ENCODE measurements around the gene TRAPPC6A. TPM values are rescaled to one million over a fixed set of nuclear protein-coding genes. Genes with fewer than 3 reads are reported as not detected.
"Not testable (repeated sequence)": the region's sequence is repeated elsewhere in the genome, so short reads cannot be mapped to it uniquely, and the experiment has no call there.

TRAPPC6A gene
- total RNA-seq, 2 donors from 2014 or later = 17.9 to 22.8 TPM

- H3K9me3 ChIP-seq = no peaks in the 10 kb centered on the region
- DNase-seq (ENCODE audit: low spot score) = no peak
- no peak overlapping the region for H3K4me3 ChIP-seq
- H3K4me1 ChIP-seq = peaks cover 0 to 25% of the 10 kb centered on the region in 2 donors
- no peaks in the 10 kb centered on the region for H3K36me3 ChIP-seq
- H3K27ac ChIP-seq = no peak overlapping the region
- TF ChIP-seq, protein P1, sequence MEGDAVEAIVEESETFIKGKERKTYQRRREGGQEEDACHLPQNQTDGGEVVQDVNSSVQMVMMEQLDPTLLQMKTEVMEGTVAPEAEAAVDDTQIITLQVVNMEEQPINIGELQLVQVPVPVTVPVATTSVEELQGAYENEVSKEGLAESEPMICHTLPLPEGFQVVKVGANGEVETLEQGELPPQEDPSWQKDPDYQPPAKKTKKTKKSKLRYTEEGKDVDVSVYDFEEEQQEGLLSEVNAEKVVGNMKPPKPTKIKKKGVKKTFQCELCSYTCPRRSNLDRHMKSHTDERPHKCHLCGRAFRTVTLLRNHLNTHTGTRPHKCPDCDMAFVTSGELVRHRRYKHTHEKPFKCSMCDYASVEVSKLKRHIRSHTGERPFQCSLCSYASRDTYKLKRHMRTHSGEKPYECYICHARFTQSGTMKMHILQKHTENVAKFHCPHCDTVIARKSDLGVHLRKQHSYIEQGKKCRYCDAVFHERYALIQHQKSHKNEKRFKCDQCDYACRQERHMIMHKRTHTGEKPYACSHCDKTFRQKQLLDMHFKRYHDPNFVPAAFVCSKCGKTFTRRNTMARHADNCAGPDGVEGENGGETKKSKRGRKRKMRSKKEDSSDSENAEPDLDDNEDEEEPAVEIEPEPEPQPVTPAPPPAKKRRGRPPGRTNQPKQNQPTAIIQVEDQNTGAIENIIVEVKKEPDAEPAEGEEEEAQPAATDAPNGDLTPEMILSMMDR (IDR thresholded peaks at IDR 0.05) = no peak
- H3K27me3 ChIP-seq = no peaks in the 10 kb centered on the region
Measured at GRCh38 chr19:45119582-45119981, 58.5 kb downstream of the TRAPPC6A start.

- not testable (repeated sequence) for H3K4me3 ChIP-seq; H3K9me3 ChIP-seq; DNase-seq (ENCODE audit: low spot score); H3K36me3 ChIP-seq; H3K27me3 ChIP-seq
- peak overlapping the region in 1 of 2 donors; percentile 11 for H3K27ac ChIP-seq
- H3K4me1 ChIP-seq = peaks cover 0 to 25% of the 10 kb centered on the region in 2 donors
Measured at GRCh38 chr19:45118591-45119355, 59.3 kb downstream of the TRAPPC6A start.

DNA sequence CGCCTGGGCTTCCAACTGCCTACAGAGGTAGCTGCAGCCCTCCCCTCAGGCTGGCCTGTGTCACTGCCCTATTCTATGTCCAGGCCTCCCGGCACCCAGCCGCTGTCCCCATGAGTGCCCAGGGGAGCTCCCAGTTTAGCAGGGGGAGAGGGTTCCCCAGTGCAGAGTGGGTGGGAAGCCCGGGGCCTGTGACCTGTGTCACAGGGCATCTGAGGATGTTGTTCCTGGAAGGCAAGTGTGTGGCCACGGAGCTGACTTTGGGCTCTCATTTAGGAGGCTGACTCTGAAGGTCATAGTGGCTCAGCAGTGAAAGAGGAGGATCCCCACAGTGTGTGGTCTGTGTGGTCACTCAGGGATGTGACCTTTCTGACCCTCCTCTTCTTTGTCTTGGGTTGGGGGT, 59.9 kb downstream of the TRAPPC6A start:
- Histone ChIP-seq H3K27ac (peak overlapping the region in 1 of 2 donors; percentile 11), H3K4me1 (peaks cover 0 to 25% of the 10 kb centered on the region in 2 donors), H3K4me3 (no peak overlapping the region), H3K36me3 (no peaks in the 10 kb centered on the region), H3K9me3 (no peaks in the 10 kb centered on the region), H3K27me3 (no peaks in the 10 kb centered on the region)
- TF ChIP-seq, protein P1 (IDR thresholded peaks at IDR 0.05) = no peak
- DNase-seq (ENCODE audit: low spot score) = no peak

DNA sequence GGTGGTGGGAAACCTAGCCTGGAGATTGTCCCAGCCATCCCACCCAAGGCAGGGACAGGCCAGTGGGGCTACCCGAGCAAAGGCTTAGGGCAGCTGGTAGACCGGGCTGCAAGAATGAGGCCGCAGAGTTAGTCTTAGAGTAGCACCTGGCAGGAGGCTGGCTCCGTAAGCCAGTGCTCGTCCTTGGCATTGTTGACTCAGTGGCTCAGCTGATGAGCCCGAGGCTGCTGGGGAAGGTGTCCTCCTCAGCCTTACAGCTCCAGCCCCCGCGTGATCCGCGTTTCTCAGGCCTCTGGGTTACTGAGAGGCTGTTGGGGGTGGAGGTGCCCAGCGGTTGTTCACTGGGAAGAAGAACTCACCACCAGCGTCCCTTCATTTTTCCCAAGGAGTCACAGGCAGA, 60.4 kb downstream of the TRAPPC6A start:
- no peak for DNase-seq (ENCODE audit: low spot score)
- H3K27ac ChIP-seq = no peak overlapping the region
- H3K4me3 ChIP-seq = no peak overlapping the region
- TF ChIP-seq, protein P1 (IDR thresholded peaks at IDR 0.05) = no peak
- H3K36me3 ChIP-seq = no peaks in the 10 kb centered on the region
- H3K27me3 ChIP-seq = no peaks in the 10 kb centered on the region
- H3K4me1 ChIP-seq = peaks cover 0 to 25% of the 10 kb centered on the region in 2 donors
- no peaks in the 10 kb centered on the region for H3K9me3 ChIP-seq

DNA sequence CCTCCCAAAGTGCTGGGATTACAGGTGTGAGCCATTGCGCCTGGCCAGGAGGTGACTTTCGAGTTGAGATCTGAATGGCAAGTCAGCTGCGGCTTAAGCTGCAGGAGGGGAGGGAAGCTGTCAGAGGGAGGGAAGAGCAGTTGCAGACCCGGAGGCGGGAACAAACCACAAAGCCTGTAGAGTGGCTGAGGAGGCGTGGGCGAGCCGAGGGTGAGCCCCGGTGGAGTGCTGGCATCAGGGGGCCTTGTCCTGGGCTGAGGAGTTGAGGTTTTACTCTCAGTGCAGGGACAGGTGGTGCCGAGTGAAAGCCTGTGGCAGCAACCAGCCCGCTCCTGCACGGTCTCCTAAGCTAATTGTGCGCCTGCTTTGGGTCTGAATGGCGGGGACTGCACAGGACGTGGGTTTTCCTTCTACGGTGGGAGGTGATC, 60.9 kb downstream of the TRAPPC6A start:
- Histone ChIP-seq H3K27me3 (no peaks in the 10 kb centered on the region), H3K36me3 (no peaks in the 10 kb centered on the region), H3K4me3 (no peak overlapping the region), H3K4me1 (peaks cover 0 to 25% of the 10 kb centered on the region in 2 donors), H3K27ac (no peak overlapping the region), H3K9me3 (no peaks in the 10 kb centered on the region)
- TF ChIP-seq, protein P1 (IDR thresholded peaks at IDR 0.05) = no peak
- DNase-seq (ENCODE audit: low spot score) = no peak

- Histone ChIP-seq H3K9me3 (no peaks in the 10 kb centered on the region), H3K4me1 (peaks cover 0 to 25% of the 10 kb centered on the region in 2 donors), H3K4me3 (no peak overlapping the region), H3K27me3 (no peaks in the 10 kb centered on the region), H3K27ac (no peak overlapping the region), H3K36me3 (no peaks in the 10 kb centered on the region)
- TF ChIP-seq, protein P1 (IDR thresholded peaks at IDR 0.05) = no peak
- DNase-seq (ENCODE audit: low spot score) = no peak
Measured at GRCh38 chr19:45115809-45116615, 62.0 kb downstream of the TRAPPC6A start.
